Renal cortex interstitium (tissue), 11 donors: ENCODE measurements around the gene LRP3. TPM values are rescaled to one million over a fixed set of nuclear protein-coding genes. Genes with fewer than 3 reads are reported as not detected.
A peak's percentile ranks its signal among the peaks of the same experiment; 100 is the strongest.

Experiments
- DNase-seq, 11 donors: peaks; one replicate each; pipeline ENCODE4 v3.0.0-alpha.2; 2013; ENCODE audit warnings: low read depth in 9 of 11, low spot score in 4 of 11; ENCODE audit errors: extremely low read depth in 1 of 11
- polyA plus RNA-seq, 3 donors: library from polyadenylated mRNA; unstranded; fragments of 120-200 nt; gene quantifications; one replicate each; pipeline ENCODE4 v1.2.1, GENCODE V29; 2013; ENCODE audit not compliant: insufficient read length in 3 of 3

Gene LRP3
- polyA plus RNA-seq, 3 donors: 18.4 to 30.7 (median 26.4) TPM

GRCh38 chr19:33225458-33225926 lies 31.4 kb downstream of the LRP3 start, which contains the start of gene SLC7A10:
TSS of gene SLC7A10 (minus strand) at chr19:33225850. CDS start at chr19:33225703, 147 bp downstream.
- DNase-seq: no peak

GRCh38 chr19:33226550-33227241 lies 32.6 kb downstream of the LRP3 start:
- DNase-seq: no peak

GRCh38 chr19:33227242-33227650 lies 33.1 kb downstream of the LRP3 start:
- DNase-seq: no peak

- no peak for DNase-seq
Observed at GRCh38 chr19:33227870-33228599, 33.9 kb downstream of the LRP3 start.

- no peak for DNase-seq
Observed at GRCh38 chr19:33229962-33230361, 35.8 kb downstream of the LRP3 start.

GRCh38 chr19:33231511-33231910 lies 37.4 kb downstream of the LRP3 start:
- no peak for DNase-seq

GRCh38 chr19:33232656-33233055 lies 38.5 kb downstream of the LRP3 start:
- DNase-seq: no peak

- no peak for DNase-seq
Observed at GRCh38 chr19:33233056-33233873, 39.1 kb downstream of the LRP3 start.

GRCh38 chr19:33234092-33234491 lies 40.0 kb downstream of the LRP3 start:
- DNase-seq: no peak

- no peak for DNase-seq
Observed at GRCh38 chr19:33234736-33235135, 40.6 kb downstream of the LRP3 start.

- peak; percentile 20 to 50 (median 41) for DNase-seq
Observed at GRCh38 chr19:33235269-33235995, 41.3 kb downstream of the LRP3 start.

- no peak for DNase-seq
Observed at GRCh38 chr19:33235996-33236350, 41.8 kb downstream of the LRP3 start.

GRCh38 chr19:33236696-33237390 lies 42.7 kb downstream of the LRP3 start:
- no peak for DNase-seq

GRCh38 chr19:33238481-33239149 lies 44.5 kb downstream of the LRP3 start:
- no peak for DNase-seq

- DNase-seq: no peak
Observed at GRCh38 chr19:33239223-33239975, 45.3 kb downstream of the LRP3 start.

GRCh38 chr19:33240181-33240771 lies 46.1 kb downstream of the LRP3 start:
- DNase-seq: no peak

GRCh38 chr19:33241091-33241529 lies 47.0 kb downstream of the LRP3 start:
- DNase-seq: no peak
